ENCODE measurements around the gene SCN9A.

- no peak for TF ChIP-seq EZH2phosphoT487 (IDR thresholded peaks at IDR 0.05; ENCODE audit: borderline replicate concordance, low read depth, low read length)
- TF ChIP-seq, protein P1, sequence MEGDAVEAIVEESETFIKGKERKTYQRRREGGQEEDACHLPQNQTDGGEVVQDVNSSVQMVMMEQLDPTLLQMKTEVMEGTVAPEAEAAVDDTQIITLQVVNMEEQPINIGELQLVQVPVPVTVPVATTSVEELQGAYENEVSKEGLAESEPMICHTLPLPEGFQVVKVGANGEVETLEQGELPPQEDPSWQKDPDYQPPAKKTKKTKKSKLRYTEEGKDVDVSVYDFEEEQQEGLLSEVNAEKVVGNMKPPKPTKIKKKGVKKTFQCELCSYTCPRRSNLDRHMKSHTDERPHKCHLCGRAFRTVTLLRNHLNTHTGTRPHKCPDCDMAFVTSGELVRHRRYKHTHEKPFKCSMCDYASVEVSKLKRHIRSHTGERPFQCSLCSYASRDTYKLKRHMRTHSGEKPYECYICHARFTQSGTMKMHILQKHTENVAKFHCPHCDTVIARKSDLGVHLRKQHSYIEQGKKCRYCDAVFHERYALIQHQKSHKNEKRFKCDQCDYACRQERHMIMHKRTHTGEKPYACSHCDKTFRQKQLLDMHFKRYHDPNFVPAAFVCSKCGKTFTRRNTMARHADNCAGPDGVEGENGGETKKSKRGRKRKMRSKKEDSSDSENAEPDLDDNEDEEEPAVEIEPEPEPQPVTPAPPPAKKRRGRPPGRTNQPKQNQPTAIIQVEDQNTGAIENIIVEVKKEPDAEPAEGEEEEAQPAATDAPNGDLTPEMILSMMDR (conservative IDR thresholded peaks at IDR 0.05; ENCODE audit: low read length), result no peak
These were observed 40.9 kb downstream of the SCN9A start for GRCh38 chr2:166334805-166335204.

All from OCI-LY7 (cell line).